Activated B cell treated with CpG ODN at 0.5 μM for 24 hours (primary cell): ENCODE data around the gene MUC4. TPM values are rescaled to one million over a fixed set of nuclear protein-coding genes. Genes with fewer than 3 reads are reported as not detected.

ENCODE experiments used
- ATAC-seq: fragments of 200-7000 bp; cut with Tn5 transposase; one replicate; pipeline ENCODE4 v1.10.0; 2021; ENCODE audit warnings: low read depth, mild to moderate bottlenecking, moderate library complexity
- CTCF ChIA-PET: fragments of 350-600 bp; sonication (Branson Sonifier 250); formaldehyde crosslinking; loops from one replicate; lab custom pipeline; 2021; ENCODE audit warnings: antibody characterized with exemption; lab: Charles Lee
- POLR2A ChIA-PET: fragments of 350-600 bp; sonication (Branson Sonifier 250); formaldehyde crosslinking; loops from one replicate; lab custom pipeline; 2021; ENCODE audit warnings: antibody characterized with exemption; lab: Charles Lee
- DNase-seq: peaks from one replicate; pipeline ENCODE4 v3.0.0; 2022
- H3K27ac Mint-ChIP-seq: one replicate; pipeline ENCODE4 v1.8.0; 2020; ENCODE audit warnings: mixed read lengths
- H3K27me3 Mint-ChIP-seq: one replicate; pipeline ENCODE4 v1.8.0; 2021; ENCODE audit warnings: mixed read lengths
- H3K36me3 Mint-ChIP-seq: one replicate; pipeline ENCODE4 v1.8.0; 2021; ENCODE audit warnings: low read depth, mixed read lengths
- H3K4me1 Mint-ChIP-seq: one replicate; pipeline ENCODE4 v1.8.0; 2021; ENCODE audit warnings: mixed read lengths
- H3K4me3 Mint-ChIP-seq: one replicate; pipeline ENCODE4 v1.8.0; 2020; ENCODE audit warnings: mild to moderate bottlenecking, mixed read lengths
- H3K9me3 Mint-ChIP-seq: one replicate; pipeline ENCODE4 v1.8.0; 2020; ENCODE audit warnings: mixed read lengths
- CTCF ChIP-seq: fragments of 200-600 bp; IDR thresholded peaks from one replicate; pipeline ENCODE4 v1.8.0; 2022; ENCODE audit warnings: antibody characterized with exemption, mild to moderate bottlenecking
- intact Hi-C: fragments of 100-400 bp; cut with micrococcal nuclease; formaldehyde crosslinking; loops from one replicate; pipeline ENCODE4 v1.15.1; 2024
- total RNA-seq: library from RNA; stranded (reverse); gene quantifications from 2 replicates; pipeline ENCODE4 v1.2.3, GENCODE V29; 2022

The MUC4 gene
- total RNA-seq, 1 donor from 2014 or later = 0.09 TPM

GRCh38 chr3:195763843-195764825 is 47.6 kb downstream of the MUC4 start:
- POLR2A ChIA-PET = no interaction called here
- Mint-ChIP-seq H3K4me1 (no peaks in the 10 kb centered on the region), H3K9me3 (no peaks in the 10 kb centered on the region), H3K4me3 (no peak overlapping the region), H3K27ac (no peak overlapping the region), H3K27me3 (peaks cover 30% of the 10 kb centered on the region), H3K36me3 (no peaks in the 10 kb centered on the region)
- CTCF ChIA-PET = no interaction called here
- TF ChIP-seq CTCF = no peak
- intact Hi-C loops = no loop called here
- no peak for ATAC-seq
- DNase-seq = no peak

- ChIA-PET CTCF (no interaction called here), POLR2A (no interaction called here)
- H3K4me3 Mint-ChIP-seq = no peak overlapping the region
- DNase-seq (no peak), ATAC-seq (no peak)
- no peak overlapping the region for H3K27ac Mint-ChIP-seq
- no peaks in the 10 kb centered on the region for H3K36me3 Mint-ChIP-seq
- H3K27me3 Mint-ChIP-seq = peaks cover 36% of the 10 kb centered on the region
- TF ChIP-seq CTCF = no peak
- no peaks in the 10 kb centered on the region for H3K4me1 Mint-ChIP-seq
- intact Hi-C loops = no loop called here
- H3K9me3 Mint-ChIP-seq = no peaks in the 10 kb centered on the region
Observed at GRCh38 chr3:195763076-195763830, 48.5 kb downstream of the MUC4 start.

- POLR2A ChIA-PET = no interaction called here
- no peak overlapping the region for H3K27ac Mint-ChIP-seq
- intact Hi-C loops = no loop called here
- H3K9me3 Mint-ChIP-seq = no peaks in the 10 kb centered on the region
- H3K27me3 Mint-ChIP-seq = peaks cover 41% of the 10 kb centered on the region
- DNase-seq = no peak
- H3K36me3 Mint-ChIP-seq = no peaks in the 10 kb centered on the region
- no peak for ATAC-seq
- H3K4me1 Mint-ChIP-seq = no peaks in the 10 kb centered on the region
- TF ChIP-seq CTCF = no peak
- CTCF ChIA-PET = no interaction called here
- no peak overlapping the region for H3K4me3 Mint-ChIP-seq
Observed at GRCh38 chr3:195762611-195763010, 49.1 kb downstream of the MUC4 start.

- DNase-seq = no peak
- CTCF ChIA-PET = no interaction called here
- H3K4me3 Mint-ChIP-seq = no peak overlapping the region
- no peak overlapping the region for H3K27ac Mint-ChIP-seq
- H3K9me3 Mint-ChIP-seq = no peaks in the 10 kb centered on the region
- intact Hi-C loops = no loop called here
- no peaks in the 10 kb centered on the region for H3K4me1 Mint-ChIP-seq
- TF ChIP-seq CTCF = no peak
- no peaks in the 10 kb centered on the region for H3K36me3 Mint-ChIP-seq
- ATAC-seq = no peak
- peaks cover 43% of the 10 kb centered on the region for H3K27me3 Mint-ChIP-seq
- POLR2A ChIA-PET = no interaction called here
Observed at GRCh38 chr3:195762249-195762585, 49.5 kb downstream of the MUC4 start.

GRCh38 chr3:195761567-195762248 is 50.0 kb downstream of the MUC4 start:
- Mint-ChIP-seq H3K27me3 (peaks cover 48% of the 10 kb centered on the region), H3K9me3 (no peaks in the 10 kb centered on the region), H3K36me3 (no peaks in the 10 kb centered on the region), H3K4me1 (no peaks in the 10 kb centered on the region), H3K4me3 (no peak overlapping the region), H3K27ac (no peak overlapping the region)
- ChIA-PET POLR2A (no interaction called here), CTCF (no interaction called here)
- DNase-seq (no peak), ATAC-seq (no peak)
- intact Hi-C loops = no loop called here
- TF ChIP-seq CTCF = no peak
